Brain pericyte (primary cell): ENCODE data around the gene LOXL3.

Source experiments
- DNase-seq: peaks from one replicate; pipeline ENCODE4 v3.0.0-alpha.2; 2012; ENCODE audit warnings: low read depth, low spot score

The LOXL3 gene, protein sequence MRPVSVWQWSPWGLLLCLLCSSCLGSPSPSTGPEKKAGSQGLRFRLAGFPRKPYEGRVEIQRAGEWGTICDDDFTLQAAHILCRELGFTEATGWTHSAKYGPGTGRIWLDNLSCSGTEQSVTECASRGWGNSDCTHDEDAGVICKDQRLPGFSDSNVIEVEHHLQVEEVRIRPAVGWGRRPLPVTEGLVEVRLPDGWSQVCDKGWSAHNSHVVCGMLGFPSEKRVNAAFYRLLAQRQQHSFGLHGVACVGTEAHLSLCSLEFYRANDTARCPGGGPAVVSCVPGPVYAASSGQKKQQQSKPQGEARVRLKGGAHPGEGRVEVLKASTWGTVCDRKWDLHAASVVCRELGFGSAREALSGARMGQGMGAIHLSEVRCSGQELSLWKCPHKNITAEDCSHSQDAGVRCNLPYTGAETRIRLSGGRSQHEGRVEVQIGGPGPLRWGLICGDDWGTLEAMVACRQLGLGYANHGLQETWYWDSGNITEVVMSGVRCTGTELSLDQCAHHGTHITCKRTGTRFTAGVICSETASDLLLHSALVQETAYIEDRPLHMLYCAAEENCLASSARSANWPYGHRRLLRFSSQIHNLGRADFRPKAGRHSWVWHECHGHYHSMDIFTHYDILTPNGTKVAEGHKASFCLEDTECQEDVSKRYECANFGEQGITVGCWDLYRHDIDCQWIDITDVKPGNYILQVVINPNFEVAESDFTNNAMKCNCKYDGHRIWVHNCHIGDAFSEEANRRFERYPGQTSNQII

DNA sequence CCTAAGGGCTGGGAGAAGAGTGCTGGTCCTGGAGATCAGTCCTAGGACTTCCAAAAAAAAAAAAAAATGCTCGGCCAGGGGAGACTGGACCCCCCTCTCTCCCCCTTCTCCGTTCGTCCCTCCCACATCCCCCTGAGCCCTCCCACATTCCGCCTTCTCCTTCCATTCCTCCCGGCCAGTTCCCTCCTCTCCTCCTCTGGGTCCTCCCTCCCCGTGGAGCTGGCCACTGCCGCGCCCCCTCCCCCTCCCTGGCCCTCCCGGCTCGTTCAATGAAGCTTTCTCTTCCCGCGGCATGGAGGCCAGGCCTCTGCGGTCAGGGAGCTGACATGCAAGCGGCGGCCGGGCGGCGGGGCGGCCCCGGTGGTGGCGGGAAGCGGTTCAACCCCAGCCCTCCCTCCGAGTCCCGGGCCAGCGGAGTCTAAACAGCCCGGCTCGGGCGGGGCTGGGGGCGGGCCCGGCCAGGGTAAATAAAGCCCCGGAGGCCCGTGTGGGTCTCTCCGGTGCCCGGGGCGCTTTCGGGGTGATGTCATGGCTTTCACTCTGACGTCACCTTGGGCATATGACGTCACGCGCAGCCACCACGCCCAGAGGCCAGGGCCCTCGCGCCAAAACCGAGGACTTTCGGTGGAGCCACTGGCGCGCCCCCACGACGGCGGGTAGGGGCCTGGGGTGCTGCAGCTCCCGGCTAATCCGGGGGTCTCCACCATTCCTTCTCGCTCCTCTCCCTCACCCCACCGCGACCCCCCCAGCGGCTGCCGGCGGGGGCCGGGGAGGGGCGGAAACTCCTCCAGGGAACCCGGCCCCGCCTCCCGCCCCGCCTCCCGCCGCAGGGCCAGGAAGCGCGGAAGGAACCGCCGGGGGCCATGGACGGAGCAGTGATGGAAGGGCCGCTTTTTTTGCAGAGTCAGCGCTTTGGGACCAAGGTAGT lies at the start of gene LOXL3, which contains the start of gene DOK1:
LOXL3 (minus strand) TSS at position 51 of the 928 bp plus-strand sequence. CDS start 1,308 bp downstream, outside the sequence.
DOK1 (plus strand) TSS at position 829 of the 928 bp plus-strand sequence; CDS start at position 864, 35 bp downstream.
- DNase-seq: peak; percentile 69

DNA sequence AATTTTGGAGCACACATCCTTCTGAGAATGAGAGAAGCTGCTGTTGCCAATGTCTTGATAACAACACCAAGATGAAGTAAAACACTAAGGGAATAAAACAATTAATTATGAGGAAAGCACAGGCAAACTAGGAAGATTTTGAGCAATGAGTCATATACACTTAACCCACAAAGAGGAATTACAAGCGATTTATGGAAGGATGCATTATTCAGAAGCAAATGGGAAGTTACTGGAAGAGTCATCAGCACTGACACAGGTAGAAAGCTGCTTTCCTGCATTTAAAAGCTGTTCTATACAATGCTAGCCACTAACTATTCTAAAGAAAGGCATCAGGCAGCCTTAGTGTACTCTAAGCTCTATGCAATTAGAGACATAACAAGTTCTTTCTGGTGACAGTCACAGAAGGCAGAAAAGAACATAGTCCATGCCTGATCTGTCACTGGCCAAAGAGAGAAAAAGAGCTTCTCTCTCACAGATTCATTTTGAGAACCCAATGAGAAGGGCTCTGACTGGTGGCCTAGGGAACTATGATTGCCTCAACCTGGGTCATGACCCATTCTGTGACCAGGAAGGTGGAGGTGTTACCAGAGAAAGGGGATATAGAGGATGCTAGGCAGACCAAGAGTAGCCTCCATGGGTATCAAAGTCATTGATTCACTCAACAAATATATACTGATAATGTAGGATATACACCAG lies 49.0 kb upstream of the LOXL3 start:
- no peak for DNase-seq

DNA sequence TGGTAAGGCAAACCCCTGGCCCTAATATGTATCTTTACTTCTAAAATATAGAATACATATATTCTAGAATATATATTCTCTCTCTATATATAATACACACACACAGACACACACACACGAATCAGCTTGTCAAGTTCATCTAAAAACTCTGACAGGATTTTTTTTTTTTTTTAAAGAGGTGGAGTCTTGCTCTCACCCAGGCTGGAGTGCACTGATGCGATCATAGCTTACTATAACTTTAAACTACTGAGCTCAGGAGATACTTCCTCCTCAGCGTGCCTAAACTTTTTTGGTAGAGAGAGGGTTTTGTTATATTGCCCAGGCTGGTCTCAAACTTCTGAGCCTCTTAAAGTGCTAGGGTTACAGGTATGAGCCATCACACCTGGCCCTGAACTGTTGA lies 45.9 kb upstream of the LOXL3 start:
- DNase-seq: no peak

DNA sequence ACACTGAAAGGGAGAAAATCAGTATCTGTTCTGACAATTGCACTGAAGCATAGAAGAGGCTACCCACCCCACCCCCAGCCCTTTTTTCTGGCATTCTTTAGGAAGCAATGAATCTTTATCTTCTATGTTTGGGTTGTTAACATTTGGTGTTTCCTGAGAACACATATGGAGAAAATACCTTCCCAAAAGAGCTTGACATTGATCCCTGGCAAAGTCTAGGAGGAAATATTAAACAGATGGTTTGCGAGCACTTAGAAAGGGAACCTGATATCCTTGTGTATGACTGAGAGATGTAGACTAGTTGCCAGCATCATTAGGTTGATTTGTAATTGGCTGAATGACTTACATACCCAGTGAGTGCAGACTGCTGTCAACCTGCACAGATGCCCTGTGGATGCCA lies 43.7 kb upstream of the LOXL3 start:
- DNase-seq: no peak

DNA sequence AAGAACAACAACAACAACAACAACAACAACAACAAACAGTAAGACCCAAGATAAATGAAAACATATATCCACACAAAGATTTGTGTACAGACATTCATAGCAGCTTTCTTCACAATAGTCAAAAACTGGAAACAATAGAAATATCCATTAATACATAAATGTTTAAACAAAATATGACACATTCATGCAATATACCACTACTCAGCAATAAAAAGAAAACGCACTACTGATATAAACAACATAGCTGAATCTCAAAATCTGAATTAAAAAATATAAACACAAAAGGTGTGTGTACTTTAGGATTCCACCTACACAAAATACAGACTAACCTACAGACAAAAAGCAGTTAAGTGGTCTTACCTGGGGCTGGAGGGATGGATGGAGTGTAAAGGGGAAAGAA lies 42.8 kb upstream of the LOXL3 start:
- no peak for DNase-seq

DNA sequence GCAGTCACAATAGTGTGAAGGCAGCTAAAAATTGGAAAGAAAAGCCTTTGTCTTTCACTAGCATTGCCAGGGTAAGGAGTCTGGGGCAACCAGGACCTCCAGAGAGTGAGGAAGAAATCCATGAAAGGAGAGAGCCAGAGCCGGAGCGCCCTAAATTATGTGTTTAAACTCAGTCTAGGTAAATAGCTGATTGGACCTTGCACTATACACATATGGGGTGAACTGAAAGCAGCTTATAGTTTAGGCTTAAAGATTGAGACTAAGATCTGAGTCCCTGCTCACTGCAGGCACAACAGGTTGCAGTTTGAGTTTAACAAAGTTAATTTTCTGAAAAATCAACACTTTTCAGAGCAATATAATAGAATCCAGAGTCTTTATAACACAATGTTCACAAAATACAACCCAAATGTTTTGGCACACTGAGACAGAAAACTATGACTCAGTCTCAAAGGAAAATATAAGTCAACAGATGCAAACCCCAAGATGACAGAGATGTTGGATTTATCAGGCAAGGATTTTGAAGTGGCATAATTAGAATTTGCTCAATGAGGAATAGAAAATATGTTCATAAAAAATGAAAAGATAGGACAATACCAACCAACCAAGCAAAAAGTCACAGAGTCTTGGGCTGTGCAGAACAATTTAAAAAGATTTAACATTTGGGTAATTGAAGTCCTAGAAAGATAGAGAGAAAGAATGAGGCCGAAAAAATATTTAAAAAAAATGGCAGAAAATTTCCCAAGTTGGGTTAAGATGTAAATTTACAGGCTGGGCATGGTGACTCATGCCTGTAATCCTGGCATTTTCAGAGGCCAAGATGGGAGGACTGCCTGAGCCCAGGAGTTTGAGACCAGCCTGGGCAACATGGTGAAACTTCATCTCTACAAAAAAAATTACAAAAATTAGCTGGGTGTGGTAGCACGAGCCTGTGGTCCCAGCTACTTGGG lies 40.4 kb upstream of the LOXL3 start:
- no peak for DNase-seq

DNA sequence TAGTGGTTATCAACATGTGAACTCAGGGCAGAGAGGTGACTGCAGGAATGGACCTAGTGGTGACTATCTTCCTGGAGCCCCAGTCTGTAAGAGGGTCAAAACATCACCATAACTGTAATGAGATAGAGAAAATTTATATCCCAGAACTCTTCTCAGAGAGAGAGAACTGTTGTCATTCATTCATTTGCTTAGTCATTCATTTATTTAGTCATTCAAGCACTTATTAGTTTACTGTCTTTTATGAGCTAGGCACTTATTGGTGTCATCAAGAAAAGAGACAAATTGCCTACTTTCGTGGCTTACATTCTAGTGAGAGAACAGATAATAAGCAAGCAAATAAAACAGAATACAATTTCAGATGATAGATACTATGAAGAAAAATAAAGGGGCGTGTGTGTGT lies 34.9 kb upstream of the LOXL3 start:
- DNase-seq: no peak

DNA sequence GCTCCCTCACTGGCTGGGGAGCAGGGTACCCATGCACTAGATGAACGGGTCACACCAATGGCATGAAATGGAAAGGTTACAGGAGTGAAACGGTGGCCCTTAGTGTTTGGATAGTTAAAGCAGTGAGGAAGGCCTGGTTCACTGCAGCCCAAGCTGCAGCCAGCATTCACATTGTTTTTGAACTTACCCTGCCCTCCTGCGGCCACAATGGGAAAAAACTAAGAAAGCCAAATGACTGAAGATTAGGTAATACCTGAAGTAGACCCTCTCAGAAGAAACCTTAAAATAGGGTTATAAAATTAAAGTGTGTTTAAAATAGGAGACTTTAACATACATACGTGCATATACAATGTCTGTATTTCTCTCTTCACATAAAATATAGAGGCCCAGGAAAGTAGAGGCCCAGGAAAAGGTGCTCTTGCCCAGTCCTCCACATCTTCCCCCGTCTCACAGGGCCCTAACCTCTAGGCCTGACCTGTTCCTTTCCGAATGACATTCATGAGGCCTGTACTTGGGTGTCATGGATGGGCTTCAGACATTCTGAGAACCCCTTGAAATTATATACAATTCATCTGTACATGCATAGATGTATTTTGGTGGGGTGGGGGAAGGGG lies 34.0 kb upstream of the LOXL3 start:
- DNase-seq: no peak

DNA sequence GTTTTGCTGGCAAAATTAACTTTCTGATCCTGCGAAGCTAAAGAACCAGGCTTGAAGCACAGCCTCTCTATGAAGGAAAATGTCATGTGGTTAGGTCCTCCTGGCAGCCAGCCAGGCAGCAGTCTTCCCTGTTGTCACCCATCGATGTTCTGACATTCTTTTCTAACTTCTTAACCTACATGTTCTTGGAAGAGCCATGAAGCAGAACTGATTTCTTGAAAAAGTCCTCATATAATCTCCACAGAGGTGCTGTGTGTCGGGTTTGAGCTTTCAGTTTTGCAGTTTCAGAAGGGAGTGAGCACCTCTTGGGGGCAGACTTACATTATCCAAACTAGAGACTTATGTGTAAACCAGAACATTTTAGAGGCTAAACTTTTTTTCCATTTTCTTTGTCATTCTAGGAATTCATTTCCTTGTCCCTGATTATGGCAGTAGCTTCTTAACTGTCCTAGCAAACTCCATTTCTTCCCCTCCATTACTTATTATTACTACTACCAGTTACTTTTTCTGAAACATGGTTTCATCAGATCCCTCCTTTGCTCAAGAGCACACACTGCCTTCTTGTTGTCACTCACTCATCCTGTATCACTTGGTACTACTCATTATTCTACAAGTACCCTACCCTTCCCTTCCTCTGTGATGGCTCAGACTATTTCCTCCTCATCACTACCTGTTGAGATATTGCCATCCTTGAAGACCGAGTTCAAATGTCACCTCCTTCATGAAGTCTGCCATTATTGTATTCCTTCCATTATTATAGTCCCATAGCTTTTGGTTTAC lies 31.9 kb upstream of the LOXL3 start:
- DNase-seq: no peak

DNA sequence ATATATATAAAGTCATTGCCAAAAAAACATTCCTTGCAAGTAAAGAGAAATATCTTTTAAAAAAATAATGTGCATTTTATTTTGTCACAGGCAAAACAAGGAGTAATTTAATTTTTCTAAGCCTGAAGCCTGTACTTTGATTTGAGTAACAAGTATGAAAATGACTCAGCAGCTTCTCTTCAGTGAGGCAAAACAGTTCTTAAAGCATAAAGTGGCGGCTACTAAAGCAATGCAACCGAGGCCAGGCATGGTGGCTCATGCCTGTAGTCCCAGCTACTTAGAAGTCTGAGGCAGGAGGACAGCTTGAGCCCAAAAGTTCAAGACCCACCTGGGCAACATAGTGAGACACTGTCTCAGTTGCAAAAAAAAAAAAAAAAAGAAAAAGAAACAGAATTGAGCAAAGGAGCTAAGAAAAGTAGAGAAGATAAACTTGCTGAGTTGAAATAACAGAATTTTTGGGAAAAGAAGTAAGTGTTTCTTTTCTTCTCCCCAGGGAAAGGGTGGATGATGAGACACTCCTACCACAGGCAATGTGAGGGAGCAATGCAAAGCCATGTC lies 30.4 kb upstream of the LOXL3 start:
- DNase-seq: no peak

DNA sequence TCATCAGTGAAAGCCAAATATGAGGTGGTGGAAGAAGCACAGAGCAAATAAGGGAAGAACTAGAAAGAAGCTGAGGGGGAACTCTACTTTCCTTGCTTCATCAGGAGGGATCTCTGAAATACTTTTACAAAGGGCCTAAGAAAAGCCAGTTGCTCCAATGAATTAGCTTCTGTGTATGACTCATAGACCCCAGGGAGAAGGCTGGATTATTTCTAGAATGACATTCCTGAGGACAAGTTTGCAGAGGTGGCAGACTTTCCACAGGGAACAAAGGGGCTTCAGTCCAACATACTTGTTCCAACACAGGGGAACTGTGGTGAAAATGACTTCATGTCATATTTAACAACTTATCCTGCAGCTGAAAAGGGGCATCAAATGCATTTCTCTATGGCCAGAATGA lies 29.8 kb upstream of the LOXL3 start:
- DNase-seq: no peak

DNA sequence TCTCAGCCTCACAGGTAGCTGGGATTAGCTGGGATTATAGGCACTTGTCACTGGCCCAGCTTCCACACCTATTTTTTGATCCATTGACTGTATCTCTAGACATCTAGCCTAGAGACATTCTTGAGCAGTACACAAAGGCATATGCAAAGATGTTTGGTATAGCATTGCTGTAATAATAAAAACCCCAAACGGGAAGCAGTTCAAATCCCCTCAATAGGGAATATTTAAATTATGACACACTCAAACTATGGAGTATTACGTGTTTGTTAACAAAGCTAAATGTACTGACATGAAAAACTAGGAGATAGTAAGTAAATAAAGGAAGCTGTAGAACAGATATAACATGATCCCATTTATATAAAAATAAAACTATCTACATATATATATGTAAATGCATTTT lies 28.4 kb upstream of the LOXL3 start:
- DNase-seq: no peak

DNA sequence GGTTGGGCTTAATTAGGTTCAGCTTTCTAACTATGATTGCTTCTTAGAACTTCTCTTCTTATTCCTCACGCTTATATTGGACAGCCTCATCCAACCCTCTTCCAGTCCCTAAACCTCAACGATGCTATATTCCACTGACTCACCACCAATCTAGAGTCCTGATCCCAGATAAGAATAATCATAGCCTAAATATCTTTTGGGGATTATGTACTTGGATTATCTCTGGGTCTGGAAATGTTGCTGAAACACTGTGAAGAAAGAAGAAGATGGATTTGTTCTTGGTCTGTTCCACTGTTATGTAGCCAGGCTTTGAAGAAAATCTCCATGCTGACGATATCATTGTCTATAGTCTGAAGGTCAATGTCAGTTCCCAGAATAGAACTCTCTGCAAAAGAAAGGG lies 27.7 kb upstream of the LOXL3 start:
- DNase-seq: no peak

DNA sequence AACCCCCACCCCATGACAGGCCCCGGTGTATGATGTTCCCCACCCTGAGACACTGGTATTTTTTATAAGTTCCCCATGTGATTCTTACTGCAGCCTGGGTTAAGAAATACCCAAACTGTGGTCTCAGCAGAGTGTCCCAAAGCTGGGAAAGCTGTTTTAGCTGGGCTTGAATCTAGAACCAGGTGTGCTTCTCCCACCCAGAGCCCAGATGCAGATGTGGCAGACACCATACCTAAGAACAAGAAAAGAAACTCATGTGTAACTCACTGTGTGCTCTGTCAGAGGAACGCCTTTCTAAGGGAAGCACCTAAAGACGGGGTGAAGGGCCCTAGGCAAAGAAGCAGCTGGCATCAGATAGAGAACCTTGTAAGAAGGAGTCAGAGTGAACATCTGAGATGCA lies 24.7 kb upstream of the LOXL3 start:
- no peak for DNase-seq

DNA sequence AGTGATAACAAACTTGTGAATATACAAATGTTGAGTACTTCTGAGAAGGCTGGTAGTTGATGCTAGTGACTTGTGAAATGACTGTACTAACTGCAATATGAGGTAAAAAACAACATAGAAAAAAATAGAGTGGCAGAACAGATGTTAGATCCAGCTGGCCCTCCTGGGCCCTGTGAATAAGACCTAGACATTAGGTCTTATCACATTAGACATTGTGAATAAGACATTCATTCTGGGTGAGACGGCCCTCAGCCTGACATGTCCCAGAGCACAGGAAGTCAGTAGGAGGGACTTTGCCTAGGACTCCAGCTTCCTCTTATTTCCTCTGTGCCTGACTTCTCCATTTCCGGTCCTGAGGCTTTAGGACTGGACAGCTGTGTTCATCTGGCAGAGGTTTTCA lies 23.7 kb upstream of the LOXL3 start:
- no peak for DNase-seq

DNA sequence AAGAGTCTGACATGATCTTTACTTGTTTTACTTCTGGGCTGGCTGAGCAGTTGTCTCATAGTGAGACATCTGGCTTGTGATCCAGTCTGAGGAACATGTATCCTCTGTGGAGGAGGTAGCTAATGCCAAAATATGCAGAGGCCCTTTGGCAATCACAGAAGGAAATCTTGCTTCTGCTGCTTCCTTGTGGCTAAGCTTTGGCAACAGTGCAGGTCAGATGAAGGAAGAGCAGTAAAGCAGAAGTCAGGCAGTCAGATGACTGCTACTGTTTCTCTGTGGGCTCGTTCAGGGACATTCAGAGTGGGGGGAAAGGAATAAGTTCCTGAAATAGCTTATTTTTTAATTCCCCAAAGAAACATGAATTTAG lies 23.1 kb upstream of the LOXL3 start:
- no peak for DNase-seq

DNA sequence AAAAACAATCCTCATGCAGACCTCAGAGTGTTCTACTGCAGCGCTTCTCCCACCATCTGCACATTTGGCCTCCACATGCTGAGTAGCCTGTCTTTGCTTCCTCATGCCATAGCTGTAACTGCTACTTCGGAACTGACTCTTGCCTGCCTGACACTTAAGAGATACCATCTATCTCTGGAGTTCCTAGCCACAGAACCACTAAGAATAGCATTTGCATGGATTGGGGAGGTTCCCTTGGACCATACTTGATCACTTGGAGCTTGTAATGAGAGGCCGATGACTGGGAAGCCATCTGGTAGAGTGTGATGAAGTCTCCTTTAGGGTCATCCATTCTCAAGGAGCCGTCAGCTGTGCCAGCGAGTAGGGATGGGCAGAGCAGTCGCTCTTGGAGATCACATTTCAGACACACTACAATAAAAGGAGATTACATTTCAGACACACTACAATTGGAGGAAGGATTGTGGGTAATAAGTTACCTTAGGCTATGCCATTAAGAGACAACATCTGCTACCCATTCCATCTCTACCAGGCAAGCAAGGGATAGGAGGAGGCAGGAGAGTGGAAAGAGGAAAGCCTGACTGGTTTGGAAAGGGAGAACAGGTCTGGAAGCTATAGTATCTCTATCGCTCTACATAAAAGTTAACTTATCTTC lies 22.6 kb upstream of the LOXL3 start:
- no peak for DNase-seq

DNA sequence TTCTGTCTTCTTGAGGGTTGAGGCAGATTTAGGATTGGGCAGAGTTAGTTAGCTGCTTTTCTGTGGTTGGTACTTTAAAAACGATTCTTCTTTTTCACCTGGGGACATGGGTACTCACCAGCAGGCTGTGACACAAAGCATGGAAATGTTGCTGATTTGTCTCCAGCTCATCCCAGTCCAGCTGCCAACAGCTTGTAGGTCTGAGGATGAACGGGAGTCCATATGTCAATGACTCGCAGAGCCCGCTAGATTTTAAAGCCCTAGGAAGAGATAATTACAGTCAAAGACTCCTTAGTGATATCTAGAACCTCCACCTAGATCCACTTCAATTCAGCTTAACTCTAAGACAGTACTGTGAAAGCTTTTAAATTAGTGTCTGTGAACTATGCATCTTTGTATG lies 21.6 kb upstream of the LOXL3 start:
- DNase-seq: no peak
